ENCODE data around the gene IL17RE. TPM values are rescaled to one million over a fixed set of nuclear protein-coding genes. Genes with fewer than 3 reads are reported as not detected.

IL17RE gene
- polyA plus RNA-seq, 1 donor from 2014 or later: 0.52 TPM

GRCh38 chr3:9879830-9880549 lies 22.7 kb upstream of the IL17RE start, which contains the start of gene CIDEC:
Gene CIDEC (minus strand): TSS chr3:9880253. CDS start chr3:9878486, 1,767 bp downstream.
- Histone ChIP-seq H3K9ac (ENCODE audit: low read length) (no peak within 1 kb of the TSS), H3K27ac (ENCODE audit: low read length) (no peak within 1 kb of the TSS), H3K9me2 (ENCODE audit: insufficient read depth, low read length) (no peaks in the 10 kb centered on the region), H3K4me2 (ENCODE audit: low read length) (no peak within 1 kb of the TSS), H3K9me3 (ENCODE audit: low read length) (no peaks in the 10 kb centered on the region), H3K79me2 (replicated peaks; ENCODE audit: insufficient read depth, low read length) (no peaks in the 10 kb centered on the region), H3K27me3 (ENCODE audit: insufficient read depth, low read depth, low read length) (no peaks in the 10 kb centered on the region), H2AFZ (ENCODE audit: low read depth, low read length) (no peak within 1 kb of the TSS), H4K20me1 (ENCODE audit: insufficient read depth) (no peaks in the 10 kb centered on the region), H3K4me3 (ENCODE audit: low read length) (no peak within 1 kb of the TSS), H3F3A (ENCODE audit: insufficient read depth, low read length, poor library complexity, severe bottlenecking) (no peaks in the 10 kb centered on the region), H3K36me3 (ENCODE audit: insufficient read depth, low read length) (no peaks in the 10 kb centered on the region)
- TF ChIP-seq, protein P1, sequence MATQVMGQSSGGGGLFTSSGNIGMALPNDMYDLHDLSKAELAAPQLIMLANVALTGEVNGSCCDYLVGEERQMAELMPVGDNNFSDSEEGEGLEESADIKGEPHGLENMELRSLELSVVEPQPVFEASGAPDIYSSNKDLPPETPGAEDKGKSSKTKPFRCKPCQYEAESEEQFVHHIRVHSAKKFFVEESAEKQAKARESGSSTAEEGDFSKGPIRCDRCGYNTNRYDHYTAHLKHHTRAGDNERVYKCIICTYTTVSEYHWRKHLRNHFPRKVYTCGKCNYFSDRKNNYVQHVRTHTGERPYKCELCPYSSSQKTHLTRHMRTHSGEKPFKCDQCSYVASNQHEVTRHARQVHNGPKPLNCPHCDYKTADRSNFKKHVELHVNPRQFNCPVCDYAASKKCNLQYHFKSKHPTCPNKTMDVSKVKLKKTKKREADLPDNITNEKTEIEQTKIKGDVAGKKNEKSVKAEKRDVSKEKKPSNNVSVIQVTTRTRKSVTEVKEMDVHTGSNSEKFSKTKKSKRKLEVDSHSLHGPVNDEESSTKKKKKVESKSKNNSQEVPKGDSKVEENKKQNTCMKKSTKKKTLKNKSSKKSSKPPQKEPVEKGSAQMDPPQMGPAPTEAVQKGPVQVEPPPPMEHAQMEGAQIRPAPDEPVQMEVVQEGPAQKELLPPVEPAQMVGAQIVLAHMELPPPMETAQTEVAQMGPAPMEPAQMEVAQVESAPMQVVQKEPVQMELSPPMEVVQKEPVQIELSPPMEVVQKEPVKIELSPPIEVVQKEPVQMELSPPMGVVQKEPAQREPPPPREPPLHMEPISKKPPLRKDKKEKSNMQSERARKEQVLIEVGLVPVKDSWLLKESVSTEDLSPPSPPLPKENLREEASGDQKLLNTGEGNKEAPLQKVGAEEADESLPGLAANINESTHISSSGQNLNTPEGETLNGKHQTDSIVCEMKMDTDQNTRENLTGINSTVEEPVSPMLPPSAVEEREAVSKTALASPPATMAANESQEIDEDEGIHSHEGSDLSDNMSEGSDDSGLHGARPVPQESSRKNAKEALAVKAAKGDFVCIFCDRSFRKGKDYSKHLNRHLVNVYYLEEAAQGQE (IDR thresholded peaks at IDR 0.05; ENCODE audit: borderline replicate concordance): no peak
- TF ChIP-seq POLR2AphosphoS5 (IDR thresholded peaks at IDR 0.05) (no peak), EP300 (conservative IDR thresholded peaks at IDR 0.05; ENCODE audit: poor library complexity, severe bottlenecking) (no peak)

GRCh38 chr3:9881441-9881840 lies 21.2 kb upstream of the IL17RE start:
- Histone ChIP-seq H4K20me1 (ENCODE audit: insufficient read depth) (no peaks in the 10 kb centered on the region), H3K27ac (ENCODE audit: low read length) (no peak overlapping the region), H3K4me3 (ENCODE audit: low read length) (no peak overlapping the region), H3K9ac (ENCODE audit: low read length) (no peak overlapping the region), H3K36me3 (ENCODE audit: insufficient read depth, low read length) (no peaks in the 10 kb centered on the region), H3K9me2 (ENCODE audit: insufficient read depth, low read length) (no peaks in the 10 kb centered on the region), H2AFZ (ENCODE audit: low read depth, low read length) (no peak overlapping the region), H3K27me3 (ENCODE audit: insufficient read depth, low read depth, low read length) (no peaks in the 10 kb centered on the region), H3F3A (ENCODE audit: insufficient read depth, low read length, poor library complexity, severe bottlenecking) (no peaks in the 10 kb centered on the region), H3K9me3 (ENCODE audit: low read length) (no peaks in the 10 kb centered on the region), H3K79me2 (replicated peaks; ENCODE audit: insufficient read depth, low read length) (no peaks in the 10 kb centered on the region), H3K4me2 (ENCODE audit: low read length) (no peak overlapping the region)
- TF ChIP-seq RAD21 (conservative IDR thresholded peaks at IDR 0.05): no peak

- TF ChIP-seq TAF1 (IDR thresholded peaks at IDR 0.05; ENCODE audit: low read depth) (no peak), RAD21 (conservative IDR thresholded peaks at IDR 0.05) (no peak), SMC3 (conservative IDR thresholded peaks at IDR 0.05; ENCODE audit: poor library complexity) (no peak), CTCF (IDR thresholded peaks at IDR 0.05; ENCODE audit: poor library complexity, severe bottlenecking) (no peak), MXI1 (conservative IDR thresholded peaks at IDR 0.05; ENCODE audit: poor library complexity, severe bottlenecking) (no peak), EP300 (conservative IDR thresholded peaks at IDR 0.05; ENCODE audit: poor library complexity, severe bottlenecking) (no peak), EZH2 (IDR thresholded peaks at IDR 0.05; ENCODE audit: borderline replicate concordance, insufficient read depth, low read length, poor library complexity, severe bottlenecking) (no peak), POLR2AphosphoS5 (IDR thresholded peaks at IDR 0.05) (no peak)
- TF ChIP-seq, protein P1 (IDR thresholded peaks at IDR 0.05; ENCODE audit: borderline replicate concordance): no peak
- no peak overlapping the region for H3K4me3 ChIP-seq (ENCODE audit: low read length)
Measured at GRCh38 chr3:9883706-9884554, 18.7 kb upstream of the IL17RE start.

More at GRCh38 chr3:9883706-9884554, 18.7 kb upstream of the IL17RE start:
- no peaks in the 10 kb centered on the region for H3K27me3 ChIP-seq (ENCODE audit: insufficient read depth, low read depth, low read length)
- H3K4me2 ChIP-seq (ENCODE audit: low read length): no peak overlapping the region
- H3K27ac ChIP-seq (ENCODE audit: low read length): no peak overlapping the region
- H2AFZ ChIP-seq (ENCODE audit: low read depth, low read length): no peak overlapping the region
- no peak overlapping the region for H3K9ac ChIP-seq (ENCODE audit: low read length)
- H3K79me2 ChIP-seq (replicated peaks; ENCODE audit: insufficient read depth, low read length): no peaks in the 10 kb centered on the region
- H4K20me1 ChIP-seq (ENCODE audit: insufficient read depth): no peaks in the 10 kb centered on the region
- H3K9me2 ChIP-seq (ENCODE audit: insufficient read depth, low read length): no peaks in the 10 kb centered on the region
- H3K36me3 ChIP-seq (ENCODE audit: insufficient read depth, low read length): no peaks in the 10 kb centered on the region
- H3F3A ChIP-seq (ENCODE audit: insufficient read depth, low read length, poor library complexity, severe bottlenecking): no peaks in the 10 kb centered on the region
- H3K9me3 ChIP-seq (ENCODE audit: low read length): no peaks in the 10 kb centered on the region

Measured in neural cell (in vitro differentiated cells).